SJSA1 (cell line): ENCODE data around the gene THSD7A. TPM values are rescaled to one million over a fixed set of nuclear protein-coding genes. Genes with fewer than 3 reads are reported as not detected.

Experiments used
- DNase-seq, 2 experiments: peaks; one replicate each; pipeline ENCODE4 v3.0.0-alpha.2; 2015 to 2020; ENCODE audit warnings: low spot score in 2 of 2, low read depth in 1 of 2
- H3K27ac ChIP-seq: fragments of 250-450 bp; sonication (Bioruptor Pico); 2 replicates; pipeline ENCODE4 v1.5.1; 2020; ENCODE audit warnings: mild to moderate bottlenecking, moderate library complexity
- H3K27me3 ChIP-seq: fragments of 250-450 bp; sonication (Bioruptor Pico); replicated peaks from 2 replicates; pipeline ENCODE4 v1.5.1; 2020; ENCODE audit warnings: mild to moderate bottlenecking, moderate library complexity
- H3K36me3 ChIP-seq: fragments of 250-450 bp; sonication (Bioruptor Pico); 2 replicates; pipeline ENCODE4 v1.5.1; 2020; ENCODE audit warnings: mild to moderate bottlenecking
- H3K4me1 ChIP-seq: fragments of 250-450 bp; sonication (Bioruptor Pico); replicated peaks from 2 replicates; pipeline ENCODE4 v1.6.1; 2021; ENCODE audit warnings: mild to moderate bottlenecking
- H3K4me3 ChIP-seq: fragments of 250-450 bp; sonication (Bioruptor Pico); 2 replicates; pipeline ENCODE4 v1.5.1; 2020; ENCODE audit warnings: mild to moderate bottlenecking
- H3K9me3 ChIP-seq: fragments of 250-450 bp; sonication (Bioruptor Pico); replicated peaks from 2 replicates; pipeline ENCODE4 v1.5.1; 2020; ENCODE audit warnings: mild to moderate bottlenecking
- total RNA-seq: library from RNA; depleted of rRNA; stranded (reverse); fragments of >200 nt; shearing (Covaris generic); gene quantifications from 2 replicates; pipeline ENCODE4 v1.2.3, GENCODE V29; 2014

Gene THSD7A
- total RNA-seq, 1 experiment from 2014 or later: not detected

DNA sequence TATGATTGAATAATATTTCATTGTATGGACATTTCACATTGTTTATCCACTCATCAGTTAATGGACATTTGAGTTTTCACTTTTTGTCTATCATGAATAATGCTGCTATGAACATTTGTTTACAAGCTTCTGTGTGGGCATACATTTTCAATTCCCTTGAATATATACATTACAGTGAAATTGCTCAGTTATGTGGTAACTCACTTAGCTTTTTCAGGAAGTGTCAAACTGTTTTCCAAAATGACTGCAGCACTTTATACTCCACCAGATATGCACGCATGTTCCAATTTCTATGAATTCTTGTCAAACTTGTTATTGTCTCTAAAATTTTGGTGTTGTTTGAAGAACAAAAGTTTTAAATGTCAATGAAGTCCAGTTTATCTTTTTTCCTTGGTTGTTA is 401.2 kb downstream of the THSD7A start:
- DNase-seq: no peak
- no peaks in the 10 kb centered on the region for H3K9me3 ChIP-seq
- no peak overlapping the region for H3K27ac ChIP-seq
- H3K27me3 ChIP-seq: no peaks in the 10 kb centered on the region
- H3K4me1 ChIP-seq: no peaks in the 10 kb centered on the region
- no peaks in the 10 kb centered on the region for H3K36me3 ChIP-seq
- H3K4me3 ChIP-seq: no peak overlapping the region

DNA sequence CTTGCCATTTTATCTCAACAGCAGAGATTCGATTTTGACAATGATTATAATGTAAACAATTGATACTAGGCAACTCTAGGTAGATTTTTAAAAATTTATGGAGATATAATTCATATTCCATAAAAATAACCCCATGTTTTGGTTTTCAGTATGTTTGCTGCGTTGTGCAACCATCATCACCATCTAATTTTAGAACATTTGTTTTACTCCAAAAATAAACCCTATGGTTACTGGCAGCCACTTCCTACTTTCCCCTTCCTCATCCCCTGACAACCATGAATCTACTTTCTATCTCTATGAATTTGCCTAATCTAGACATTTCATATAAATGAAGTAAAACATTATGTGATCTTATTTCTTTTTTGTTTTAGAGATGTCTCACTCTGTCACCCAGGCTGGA is 401.9 kb downstream of the THSD7A start:
- Histone ChIP-seq H3K4me1 (no peaks in the 10 kb centered on the region), H3K36me3 (no peaks in the 10 kb centered on the region), H3K27ac (no peak overlapping the region), H3K9me3 (no peaks in the 10 kb centered on the region), H3K4me3 (no peak overlapping the region), H3K27me3 (no peaks in the 10 kb centered on the region)
- no peak for DNase-seq

DNA sequence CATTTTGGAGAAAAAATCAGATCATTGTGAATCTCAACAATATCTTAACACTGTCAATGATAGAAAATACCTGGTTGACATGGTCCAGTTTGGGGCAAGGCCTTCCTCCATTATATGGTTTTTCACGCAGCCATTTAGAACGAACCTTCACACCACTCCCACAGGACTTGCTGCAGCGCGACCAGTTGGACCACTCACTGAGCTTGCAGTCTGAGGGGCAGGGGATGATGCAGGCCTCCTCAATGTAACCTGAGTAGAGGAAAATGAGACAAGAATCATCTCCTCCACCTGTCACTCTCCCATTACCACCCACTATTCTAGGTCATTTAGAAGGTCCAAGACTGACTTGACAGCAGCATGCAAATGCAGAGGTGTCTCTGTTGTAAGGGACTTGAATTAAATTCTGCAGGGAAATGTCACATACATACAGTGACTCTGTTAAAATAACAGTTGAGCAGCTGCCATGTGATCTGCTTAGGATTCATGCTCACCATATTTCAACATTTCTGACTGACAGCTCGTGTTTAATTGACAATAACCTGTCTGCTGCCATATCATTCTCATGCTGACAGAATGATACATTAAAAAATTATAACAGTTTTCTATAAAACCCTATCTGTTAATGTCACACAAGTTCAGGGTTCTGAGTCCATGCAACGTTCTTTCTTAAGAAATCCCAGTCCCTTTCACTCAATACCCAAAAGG is 403.0 kb downstream of the THSD7A start:
- Histone ChIP-seq H3K27ac (no peak overlapping the region), H3K36me3 (no peaks in the 10 kb centered on the region), H3K4me1 (no peaks in the 10 kb centered on the region), H3K27me3 (no peaks in the 10 kb centered on the region), H3K9me3 (no peaks in the 10 kb centered on the region), H3K4me3 (no peak overlapping the region)
- no peak for DNase-seq

DNA sequence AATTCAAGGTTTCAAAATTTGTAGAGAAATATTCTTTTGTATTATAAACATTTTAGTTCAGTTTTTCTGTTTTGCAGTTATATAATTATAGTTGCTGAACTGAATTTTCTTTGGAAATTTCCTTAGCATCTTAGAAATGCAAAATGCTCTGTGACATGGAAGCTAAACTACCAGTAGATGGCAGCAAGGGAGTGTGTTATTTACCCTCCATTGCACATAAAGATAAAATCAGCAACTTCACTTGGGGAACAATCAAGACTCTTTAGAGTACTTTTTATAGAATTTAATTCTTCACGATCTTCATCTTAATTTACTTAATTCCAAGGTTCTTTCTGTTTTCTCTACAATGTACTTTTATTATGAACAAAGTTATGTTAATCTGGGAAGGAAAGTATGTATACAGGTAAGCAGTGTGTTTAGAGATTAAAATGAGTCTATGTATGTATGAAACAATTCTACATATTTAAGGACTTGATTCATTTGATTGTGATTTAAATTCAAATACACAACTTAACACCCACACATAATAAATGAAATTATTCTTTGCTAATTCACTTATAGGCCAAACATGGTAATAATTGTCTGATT is 404.2 kb downstream of the THSD7A start:
- Histone ChIP-seq H3K27me3 (no peaks in the 10 kb centered on the region), H3K9me3 (no peaks in the 10 kb centered on the region), H3K36me3 (no peaks in the 10 kb centered on the region), H3K4me1 (no peaks in the 10 kb centered on the region), H3K27ac (no peak overlapping the region), H3K4me3 (no peak overlapping the region)
- peak in 1 of 2 experiments; percentile 10 for DNase-seq

DNA sequence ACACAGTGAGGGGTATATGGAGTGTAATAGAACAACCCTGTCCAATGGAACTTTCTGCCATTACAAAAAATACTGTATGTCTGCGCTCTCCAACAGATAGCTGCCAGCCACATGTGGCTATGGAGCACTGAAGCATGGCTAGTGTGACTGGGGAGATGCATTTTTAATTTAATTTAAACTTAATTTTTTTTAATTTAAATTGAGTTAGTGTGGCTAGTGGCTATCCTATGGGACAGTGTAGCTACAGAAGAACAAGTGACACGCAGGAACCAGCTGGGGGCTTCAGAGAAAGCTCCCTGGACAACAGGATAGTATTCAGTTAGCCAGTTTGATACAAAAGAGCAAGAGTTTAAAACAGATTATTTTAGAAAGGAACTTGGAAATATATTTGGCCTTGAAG is 408.0 kb downstream of the THSD7A start:
- Histone ChIP-seq H3K4me3 (no peak overlapping the region), H3K27me3 (no peaks in the 10 kb centered on the region), H3K27ac (no peak overlapping the region), H3K36me3 (no peaks in the 10 kb centered on the region), H3K9me3 (no peaks in the 10 kb centered on the region), H3K4me1 (no peaks in the 10 kb centered on the region)
- no peak for DNase-seq

DNA sequence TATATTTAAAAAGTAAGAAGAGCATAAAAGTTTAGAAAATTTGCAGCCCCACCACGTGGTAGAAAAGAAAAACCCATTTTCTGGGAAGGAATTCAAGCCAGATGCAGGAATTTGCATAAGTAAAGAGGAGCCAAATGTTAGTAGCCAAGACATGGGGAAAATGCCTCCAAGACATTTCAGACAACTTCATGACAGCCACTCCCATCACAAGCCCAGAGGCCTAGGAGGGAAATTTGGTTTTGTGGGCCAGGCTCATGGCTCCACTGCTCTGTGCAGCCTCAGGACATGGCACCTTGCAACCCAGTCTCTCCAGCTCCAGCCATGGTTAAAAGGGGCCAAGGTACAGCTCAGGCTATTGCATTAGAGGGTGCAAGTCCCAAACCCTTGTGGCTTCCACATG is 411.9 kb downstream of the THSD7A start:
- Histone ChIP-seq H3K27ac (no peak overlapping the region), H3K4me3 (no peak overlapping the region), H3K27me3 (no peaks in the 10 kb centered on the region), H3K4me1 (no peaks in the 10 kb centered on the region), H3K36me3 (no peaks in the 10 kb centered on the region), H3K9me3 (no peaks in the 10 kb centered on the region)
- DNase-seq: no peak

DNA sequence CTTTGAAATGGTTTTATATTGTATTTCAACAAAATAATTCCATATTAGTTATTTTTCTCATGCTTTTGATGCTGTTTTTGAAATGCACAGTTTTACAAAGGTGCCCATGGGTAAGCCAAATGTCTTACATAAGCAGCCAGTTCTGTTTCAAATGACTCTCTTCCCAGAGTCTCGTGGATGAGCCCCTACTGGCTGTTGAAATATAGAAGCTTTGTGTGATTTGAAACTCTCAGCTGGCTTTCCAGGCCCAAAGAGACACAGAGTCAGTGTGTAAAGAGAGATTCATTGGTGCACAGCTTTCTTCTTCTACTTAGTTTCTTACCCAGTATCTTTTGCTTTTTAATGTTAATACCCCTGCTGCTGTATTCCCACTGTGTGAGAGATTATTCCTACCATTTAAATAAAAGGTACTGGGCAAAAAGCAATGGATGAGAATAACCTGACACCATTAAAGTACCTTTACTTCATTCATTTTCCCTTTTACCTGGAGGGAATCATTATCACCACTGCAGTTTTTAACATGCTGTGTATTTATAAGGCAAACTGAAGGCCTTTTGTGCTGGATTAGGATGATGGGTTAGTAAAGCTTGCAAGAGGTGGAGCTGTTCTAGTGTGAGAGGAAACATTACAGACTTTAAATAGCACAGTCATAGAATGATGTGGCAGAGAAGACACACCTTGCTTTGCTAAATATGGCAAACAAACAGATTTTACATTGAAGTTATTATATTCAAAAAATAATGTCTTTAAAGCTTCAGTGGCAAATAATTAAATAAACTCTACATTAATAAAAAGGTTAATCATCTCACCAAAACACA is 415.1 kb downstream of the THSD7A start:
- Histone ChIP-seq H3K27me3 (no peaks in the 10 kb centered on the region), H3K4me3 (no peak overlapping the region), H3K36me3 (no peaks in the 10 kb centered on the region), H3K4me1 (no peaks in the 10 kb centered on the region), H3K27ac (no peak overlapping the region), H3K9me3 (no peaks in the 10 kb centered on the region)
- DNase-seq: no peak

DNA sequence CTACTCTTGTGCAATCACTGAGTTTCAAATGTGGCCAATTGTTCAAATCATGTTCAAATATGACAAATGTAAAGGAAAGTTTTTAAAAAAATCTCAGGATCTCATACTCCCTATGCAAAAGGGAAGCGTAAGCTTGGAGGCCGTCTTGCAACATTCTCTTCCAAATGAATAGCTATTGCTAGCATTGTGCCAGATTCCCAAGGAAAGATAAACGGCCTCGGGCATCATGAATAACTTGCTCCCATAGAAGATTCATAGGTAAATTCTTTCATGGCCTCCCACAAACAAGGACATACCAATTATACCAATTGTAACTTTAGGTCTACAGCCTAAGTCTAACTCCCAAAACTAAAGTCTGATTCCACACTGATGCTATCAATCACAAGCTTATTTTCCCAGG is 416.9 kb downstream of the THSD7A start:
- H3K9me3 ChIP-seq: no peaks in the 10 kb centered on the region
- H3K27ac ChIP-seq: no peak overlapping the region
- H3K27me3 ChIP-seq: no peaks in the 10 kb centered on the region
- no peaks in the 10 kb centered on the region for H3K4me1 ChIP-seq
- no peaks in the 10 kb centered on the region for H3K36me3 ChIP-seq
- no peak for DNase-seq
- H3K4me3 ChIP-seq: no peak overlapping the region

DNA sequence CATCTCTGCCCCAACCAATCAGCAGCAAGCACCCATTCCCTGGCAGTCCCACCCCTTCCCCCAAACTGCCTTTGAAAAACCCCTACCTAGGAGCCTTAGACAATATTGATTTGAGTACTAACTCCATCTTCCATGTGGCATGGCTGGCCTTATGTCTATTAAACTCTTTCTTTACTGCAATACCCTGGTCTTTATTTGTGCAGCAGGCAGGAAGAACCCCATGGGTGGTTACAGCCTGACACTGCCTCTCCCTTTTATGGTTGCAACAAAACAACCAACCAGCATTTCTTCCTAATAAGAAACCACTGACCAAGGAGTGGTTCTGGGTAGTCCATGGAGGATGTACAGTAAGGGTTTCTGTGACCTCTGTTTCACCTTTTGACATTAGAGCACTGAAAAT is 418.1 kb downstream of the THSD7A start:
- no peak for DNase-seq
- H3K27ac ChIP-seq: no peak overlapping the region
- H3K4me1 ChIP-seq: no peaks in the 10 kb centered on the region
- H3K36me3 ChIP-seq: no peaks in the 10 kb centered on the region
- H3K27me3 ChIP-seq: no peaks in the 10 kb centered on the region
- no peak overlapping the region for H3K4me3 ChIP-seq
- no peaks in the 10 kb centered on the region for H3K9me3 ChIP-seq

DNA sequence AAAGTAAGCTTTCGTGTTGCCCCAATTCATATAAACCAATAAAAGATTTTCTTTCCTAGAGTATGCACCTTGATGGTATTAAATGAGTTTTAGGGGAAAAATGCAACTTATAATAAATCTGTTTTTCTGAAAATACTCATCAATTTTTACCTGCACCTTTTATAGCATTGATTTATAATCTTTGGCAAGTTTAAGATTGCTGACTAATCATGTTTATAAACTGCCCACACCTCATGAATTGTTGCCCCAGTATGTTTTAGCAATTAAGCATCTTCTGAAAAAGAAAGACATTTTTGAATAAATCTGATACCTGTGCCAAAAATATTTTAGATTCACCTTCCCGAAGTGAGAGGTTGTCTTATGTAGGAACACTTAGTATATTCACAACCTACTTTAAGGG is 420.0 kb downstream of the THSD7A start:
- H3K4me3 ChIP-seq: no peak overlapping the region
- H3K9me3 ChIP-seq: no peaks in the 10 kb centered on the region
- no peak for DNase-seq
- H3K36me3 ChIP-seq: no peaks in the 10 kb centered on the region
- no peaks in the 10 kb centered on the region for H3K4me1 ChIP-seq
- H3K27ac ChIP-seq: no peak overlapping the region
- H3K27me3 ChIP-seq: no peaks in the 10 kb centered on the region

DNA sequence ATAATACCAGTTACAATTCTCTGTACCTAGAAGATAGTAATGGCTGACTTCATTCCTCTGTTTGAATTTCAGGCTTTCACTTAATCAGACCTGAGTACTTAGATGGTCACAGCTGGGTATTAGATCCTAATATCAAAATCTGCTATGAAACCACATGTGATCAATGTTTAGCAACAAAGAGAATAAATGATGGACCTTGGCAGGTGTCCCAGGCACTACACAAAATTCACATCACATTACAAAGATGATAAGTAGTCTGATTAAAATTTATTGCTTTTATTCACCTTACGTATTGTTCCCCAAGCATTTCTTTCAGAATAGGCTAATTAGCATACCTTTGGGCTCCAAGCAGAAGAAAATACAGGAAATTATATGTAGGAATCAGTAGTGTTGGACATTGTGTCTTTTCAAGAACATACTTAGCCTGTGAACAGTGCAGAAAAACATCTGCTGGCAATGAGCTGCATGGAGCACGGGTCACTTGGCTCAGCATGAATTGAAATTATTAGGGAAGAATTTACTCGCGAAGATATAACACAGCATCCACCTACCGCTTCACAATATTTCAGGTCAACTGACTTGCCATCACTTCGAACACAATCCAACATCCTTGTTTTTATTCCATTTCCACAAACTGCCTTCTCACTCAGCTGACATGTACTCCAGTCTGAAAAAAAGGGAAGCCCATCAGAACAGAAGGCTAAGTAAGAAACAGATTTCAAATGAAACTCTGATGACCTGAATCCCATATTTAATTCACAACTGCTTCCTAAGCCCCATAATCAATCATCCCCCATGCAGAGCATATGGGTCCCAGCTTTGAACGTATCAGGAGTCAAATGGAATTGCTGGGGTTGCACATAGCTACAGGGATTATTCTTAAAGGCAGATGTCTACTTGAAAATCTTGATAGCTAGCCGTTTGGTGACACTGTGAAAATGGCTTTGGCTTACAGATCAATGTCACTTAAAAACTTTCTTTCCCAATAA is 421.0 kb downstream of the THSD7A start:
- Histone ChIP-seq H3K4me3 (no peak overlapping the region), H3K9me3 (no peaks in the 10 kb centered on the region), H3K27ac (no peak overlapping the region), H3K4me1 (no peaks in the 10 kb centered on the region), H3K36me3 (no peaks in the 10 kb centered on the region), H3K27me3 (no peaks in the 10 kb centered on the region)
- DNase-seq: no peak

DNA sequence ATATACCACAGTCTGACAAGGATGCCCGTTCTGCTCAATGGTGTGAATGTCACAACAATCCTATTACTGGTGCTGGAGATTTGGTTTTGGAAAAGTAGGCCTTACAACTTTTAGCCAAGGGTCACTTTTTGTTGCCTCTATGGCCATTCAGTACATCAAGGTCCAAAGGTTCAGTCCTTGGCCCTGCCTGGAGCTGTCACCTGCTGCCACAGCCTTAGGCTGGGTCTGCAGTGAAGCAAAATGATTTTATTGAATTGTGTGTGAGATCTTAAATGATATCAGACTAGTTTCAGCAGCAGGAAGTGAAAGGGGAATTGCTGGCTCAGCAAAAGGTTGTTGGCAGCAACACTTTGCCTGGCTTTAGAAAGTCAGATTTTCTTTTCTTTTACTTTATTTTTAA is 427.6 kb downstream of the THSD7A start:
- DNase-seq: no peak
- Histone ChIP-seq H3K36me3 (no peaks in the 10 kb centered on the region), H3K4me3 (no peak overlapping the region), H3K27me3 (no peaks in the 10 kb centered on the region), H3K9me3 (no peaks in the 10 kb centered on the region), H3K27ac (no peak overlapping the region), H3K4me1 (no peaks in the 10 kb centered on the region)

DNA sequence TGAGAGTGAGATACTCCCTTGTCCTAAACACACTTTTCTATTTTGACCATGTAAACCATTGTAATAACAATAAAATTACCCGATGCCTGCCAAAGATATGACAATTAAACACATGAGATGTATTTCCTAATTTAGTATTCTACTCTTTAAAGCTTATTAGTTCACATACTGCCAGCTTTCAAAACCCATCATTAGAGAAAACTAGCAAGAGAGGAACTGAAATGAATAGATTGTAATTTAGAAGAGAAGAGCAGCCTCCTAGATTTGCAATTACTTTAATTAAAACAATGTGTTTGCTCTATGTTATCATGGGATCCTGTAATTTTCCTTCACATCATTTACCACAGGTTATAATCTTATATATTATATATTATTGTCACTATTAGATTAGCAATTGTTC is 428.2 kb downstream of the THSD7A start:
- Histone ChIP-seq H3K9me3 (no peaks in the 10 kb centered on the region), H3K27me3 (no peaks in the 10 kb centered on the region), H3K4me3 (no peak overlapping the region), H3K36me3 (no peaks in the 10 kb centered on the region), H3K27ac (no peak overlapping the region), H3K4me1 (no peaks in the 10 kb centered on the region)
- no peak for DNase-seq
